ENCODE measurements around the gene PARVA. TPM values are rescaled to one million over a fixed set of nuclear protein-coding genes. Genes with fewer than 3 reads are reported as not detected.

The PARVA gene
- total RNA-seq, 2 donors from 2014 or later, result not detected

- no peaks in the 10 kb centered on the region for H3K9me3 Mint-ChIP-seq
- H3K27me3 Mint-ChIP-seq (ENCODE audit: low read depth), result peaks cover 14% of the 10 kb centered on the region
- no peak overlapping the region for H3K27ac Mint-ChIP-seq
- H3K4me3 Mint-ChIP-seq, result no peak overlapping the region
- ATAC-seq (replicated peaks in 1 of 2) (no peak), DNase-seq (no peak)
- no peaks in the 10 kb centered on the region for H3K36me3 Mint-ChIP-seq (ENCODE audit: insufficient read depth in 2 of 2)
- no peaks in the 10 kb centered on the region for H3K4me1 Mint-ChIP-seq (ENCODE audit: low read depth)
Measured at GRCh38 chr11:12415342-12415966, 38.1 kb downstream of the PARVA start.

GRCh38 chr11:12416552-12416951 is 39.2 kb downstream of the PARVA start:
- Mint-ChIP-seq H3K36me3 (ENCODE audit: insufficient read depth in 2 of 2) (no peaks in the 10 kb centered on the region), H3K4me1 (ENCODE audit: low read depth) (no peaks in the 10 kb centered on the region), H3K9me3 (no peaks in the 10 kb centered on the region), H3K27me3 (ENCODE audit: low read depth) (peaks cover 14% of the 10 kb centered on the region), H3K4me3 (no peak overlapping the region), H3K27ac (no peak overlapping the region)
- ATAC-seq (replicated peaks in 1 of 2) (no peak), DNase-seq (no peak)

GRCh38 chr11:12417691-12418611 is 40.6 kb downstream of the PARVA start:
- no peak for ATAC-seq (replicated peaks in 1 of 2)
- Mint-ChIP-seq H3K9me3 (no peaks in the 10 kb centered on the region), H3K36me3 (ENCODE audit: insufficient read depth in 2 of 2) (no peaks in the 10 kb centered on the region), H3K27me3 (ENCODE audit: low read depth) (peaks cover 7% of the 10 kb centered on the region), H3K4me1 (ENCODE audit: low read depth) (no peaks in the 10 kb centered on the region), H3K4me3 (no peak overlapping the region), H3K27ac (no peak overlapping the region)
- DNase-seq, result no peak

GRCh38 chr11:12420040-12420439 is 42.7 kb downstream of the PARVA start:
- Mint-ChIP-seq H3K27ac (no peak overlapping the region), H3K27me3 (ENCODE audit: low read depth) (peaks cover 7% of the 10 kb centered on the region), H3K4me1 (ENCODE audit: low read depth) (no peaks in the 10 kb centered on the region), H3K9me3 (no peaks in the 10 kb centered on the region), H3K4me3 (no peak overlapping the region), H3K36me3 (ENCODE audit: insufficient read depth in 2 of 2) (no peaks in the 10 kb centered on the region)
- ATAC-seq (replicated peaks in 1 of 2) (no peak), DNase-seq (no peak)

GRCh38 chr11:12420706-12421105 is 43.3 kb downstream of the PARVA start:
- ATAC-seq (replicated peaks in 1 of 2) (no peak), DNase-seq (no peak)
- Mint-ChIP-seq H3K36me3 (ENCODE audit: insufficient read depth in 2 of 2) (no peaks in the 10 kb centered on the region), H3K4me1 (ENCODE audit: low read depth) (no peaks in the 10 kb centered on the region), H3K9me3 (no peaks in the 10 kb centered on the region), H3K4me3 (no peak overlapping the region), H3K27me3 (ENCODE audit: low read depth) (peaks cover 13% of the 10 kb centered on the region), H3K27ac (no peak overlapping the region)

- DNase-seq (no peak), ATAC-seq (replicated peaks in 1 of 2) (no peak)
- peaks cover 13% of the 10 kb centered on the region for H3K27me3 Mint-ChIP-seq (ENCODE audit: low read depth)
- H3K36me3 Mint-ChIP-seq (ENCODE audit: insufficient read depth in 2 of 2), result no peaks in the 10 kb centered on the region
- no peak overlapping the region for H3K27ac Mint-ChIP-seq
- no peaks in the 10 kb centered on the region for H3K4me1 Mint-ChIP-seq (ENCODE audit: low read depth)
- no peaks in the 10 kb centered on the region for H3K9me3 Mint-ChIP-seq
- H3K4me3 Mint-ChIP-seq, result no peak overlapping the region
Measured at GRCh38 chr11:12421386-12421785, 44.0 kb downstream of the PARVA start.

- no peaks in the 10 kb centered on the region for H3K4me1 Mint-ChIP-seq (ENCODE audit: low read depth)
- H3K27me3 Mint-ChIP-seq (ENCODE audit: low read depth), result peaks cover 8% of the 10 kb centered on the region
- no peak for DNase-seq
- no peak overlapping the region for H3K4me3 Mint-ChIP-seq
- H3K9me3 Mint-ChIP-seq, result no peaks in the 10 kb centered on the region
- H3K36me3 Mint-ChIP-seq (ENCODE audit: insufficient read depth in 2 of 2), result no peaks in the 10 kb centered on the region
- ATAC-seq (replicated peaks in 1 of 2), result no peak
- H3K27ac Mint-ChIP-seq, result no peak overlapping the region
Measured at GRCh38 chr11:12426176-12426575, 48.8 kb downstream of the PARVA start.

GRCh38 chr11:12429155-12429554 is 51.8 kb downstream of the PARVA start:
- H3K27ac Mint-ChIP-seq, result no peak overlapping the region
- no peaks in the 10 kb centered on the region for H3K4me1 Mint-ChIP-seq (ENCODE audit: low read depth)
- no peak overlapping the region for H3K4me3 Mint-ChIP-seq
- DNase-seq, result no peak
- no peaks in the 10 kb centered on the region for H3K9me3 Mint-ChIP-seq
- no peak for ATAC-seq (replicated peaks in 1 of 2)
- peaks cover 8% of the 10 kb centered on the region for H3K27me3 Mint-ChIP-seq (ENCODE audit: low read depth)
- H3K36me3 Mint-ChIP-seq (ENCODE audit: insufficient read depth in 2 of 2), result no peaks in the 10 kb centered on the region

GRCh38 chr11:12430351-12430750 is 53.0 kb downstream of the PARVA start:
- ATAC-seq (replicated peaks in 1 of 2) (no peak), DNase-seq (no peak)
- Mint-ChIP-seq H3K4me3 (no peak overlapping the region), H3K36me3 (ENCODE audit: insufficient read depth in 2 of 2) (no peaks in the 10 kb centered on the region), H3K4me1 (ENCODE audit: low read depth) (no peaks in the 10 kb centered on the region), H3K27me3 (ENCODE audit: low read depth) (peaks cover 5% of the 10 kb centered on the region), H3K9me3 (no peaks in the 10 kb centered on the region), H3K27ac (no peak overlapping the region)

- H3K36me3 Mint-ChIP-seq (ENCODE audit: insufficient read depth in 2 of 2), result no peaks in the 10 kb centered on the region
- ATAC-seq (replicated peaks in 1 of 2) (no peak), DNase-seq (no peak)
- no peaks in the 10 kb centered on the region for H3K27me3 Mint-ChIP-seq (ENCODE audit: low read depth)
- H3K27ac Mint-ChIP-seq, result no peak overlapping the region
- no peak overlapping the region for H3K4me3 Mint-ChIP-seq
- no peaks in the 10 kb centered on the region for H3K4me1 Mint-ChIP-seq (ENCODE audit: low read depth)
- no peaks in the 10 kb centered on the region for H3K9me3 Mint-ChIP-seq
Measured at GRCh38 chr11:12430954-12431595, 53.7 kb downstream of the PARVA start.

GRCh38 chr11:12432507-12432906 is 55.1 kb downstream of the PARVA start:
- Mint-ChIP-seq H3K4me1 (ENCODE audit: low read depth) (no peaks in the 10 kb centered on the region), H3K9me3 (no peaks in the 10 kb centered on the region), H3K36me3 (ENCODE audit: insufficient read depth in 2 of 2) (no peaks in the 10 kb centered on the region), H3K4me3 (no peak overlapping the region), H3K27ac (no peak overlapping the region), H3K27me3 (ENCODE audit: low read depth) (no peaks in the 10 kb centered on the region)
- no peak for DNase-seq
- no peak for ATAC-seq (replicated peaks in 1 of 2)

GRCh38 chr11:12433121-12433520 is 55.8 kb downstream of the PARVA start:
- H3K27ac Mint-ChIP-seq, result no peak overlapping the region
- H3K27me3 Mint-ChIP-seq (ENCODE audit: low read depth), result no peaks in the 10 kb centered on the region
- no peaks in the 10 kb centered on the region for H3K36me3 Mint-ChIP-seq (ENCODE audit: insufficient read depth in 2 of 2)
- no peak overlapping the region for H3K4me3 Mint-ChIP-seq
- no peaks in the 10 kb centered on the region for H3K4me1 Mint-ChIP-seq (ENCODE audit: low read depth)
- DNase-seq (no peak), ATAC-seq (replicated peaks in 1 of 2) (no peak)
- H3K9me3 Mint-ChIP-seq, result no peaks in the 10 kb centered on the region

- DNase-seq, result no peak
- no peak for ATAC-seq (replicated peaks in 1 of 2)
- Mint-ChIP-seq H3K4me3 (no peak overlapping the region), H3K9me3 (no peaks in the 10 kb centered on the region), H3K27me3 (ENCODE audit: low read depth) (no peaks in the 10 kb centered on the region), H3K27ac (no peak overlapping the region), H3K36me3 (ENCODE audit: insufficient read depth in 2 of 2) (no peaks in the 10 kb centered on the region), H3K4me1 (ENCODE audit: low read depth) (no peaks in the 10 kb centered on the region)
Measured at GRCh38 chr11:12433571-12434324, 56.4 kb downstream of the PARVA start.

All from activated T-cell treated with anti-CD3 and anti-CD28 coated beads, Interleukin-2, amount 50 U/mL, for 72 hours (primary cell).